OCI-LY7 (cell line): Measurements from ENCODE around the gene MCUB.

ENCODE experiments used
- CTCF ChIP-seq: fragments of 200-600 bp; sonication (generic); conservative IDR thresholded peaks from 2 replicates; pipeline ENCODE4 v1.5.1; 2014; ENCODE audit warnings: mild to moderate bottlenecking, antibody characterized with exemption, low read length, moderate library complexity, mixed read lengths
- EZH2phosphoT487 ChIP-seq: fragments of 200-600 bp; sonication (generic); IDR thresholded peaks from 2 replicates; pipeline ENCODE4 v1.6.1; 2018; ENCODE audit warnings: low read depth, borderline replicate concordance, mild to moderate bottlenecking, mixed run types, antibody characterized with exemption, low read length, moderate library complexity, mixed read lengths

- no peak for TF ChIP-seq CTCF
- no peak for TF ChIP-seq EZH2phosphoT487
These were observed 102.7 kb downstream of the MCUB start for GRCh38 chr4:109662771-109663170.
